Activated CD4-positive, alpha-beta T cell treated with anti-CD3 and anti-CD28 coated beads for 36 hours (primary cell): ENCODE results near the gene HCAR1. TPM values are rescaled to one million over a fixed set of nuclear protein-coding genes. Genes with fewer than 3 reads are reported as not detected.

Experiments used
- ATAC-seq: fragments of 200-7000 bp; cut with Tn5 transposase; one replicate; pipeline ENCODE4 v1.10.0; 2021; ENCODE audit warnings: mild to moderate bottlenecking, moderate library complexity
- CTCF ChIA-PET: fragments of 350-600 bp; sonication (Branson Sonifier 250); formaldehyde crosslinking; loops from one replicate; lab custom pipeline; 2021; ENCODE audit warnings: antibody characterized with exemption; lab: Charles Lee
- POLR2A ChIA-PET: fragments of 350-600 bp; sonication (Branson Sonifier 250); formaldehyde crosslinking; loops from one replicate; lab custom pipeline; 2021; ENCODE audit warnings: antibody characterized with exemption, inconsistent platforms; lab: Charles Lee
- DNase-seq: peaks from one replicate; pipeline ENCODE4 v3.0.0-alpha.2; 2020
- H3K27ac Mint-ChIP-seq: one replicate; pipeline ENCODE4 v1.8.0; 2021; ENCODE audit warnings: mixed read lengths
- H3K27me3 Mint-ChIP-seq: one replicate; pipeline ENCODE4 v1.8.0; 2021; ENCODE audit warnings: mixed read lengths
- H3K36me3 Mint-ChIP-seq: one replicate; pipeline ENCODE4 v1.8.0; 2021; ENCODE audit warnings: low read depth, mixed read lengths
- H3K4me1 Mint-ChIP-seq: one replicate; pipeline ENCODE4 v1.8.0; 2021; ENCODE audit warnings: mixed read lengths
- H3K4me3 Mint-ChIP-seq: one replicate; pipeline ENCODE4 v1.8.0; 2021; ENCODE audit warnings: mild to moderate bottlenecking, moderate library complexity, mixed read lengths
- H3K9me3 Mint-ChIP-seq: one replicate; pipeline ENCODE4 v1.8.0; 2021; ENCODE audit warnings: low read depth, mixed read lengths
- intact Hi-C, 2 experiments: fragments of 100-400 bp; cut with DNase I in 1 of 2; cut with micrococcal nuclease in 1 of 2; formaldehyde crosslinking; loops; one replicate each; pipeline versions ENCODE4 v1.14.2 to v1.15.1; 2022 to 2024; cut with DNase I, micrococcal nuclease
- total RNA-seq, 2 experiments: library from RNA; stranded (reverse); gene quantifications; one replicate each; pipeline ENCODE4 v1.2.3, GENCODE V29; 2021

HCAR1 gene
- total RNA-seq, 2 experiments from 2014 or later = 0.39 to 0.67 TPM

DNA sequence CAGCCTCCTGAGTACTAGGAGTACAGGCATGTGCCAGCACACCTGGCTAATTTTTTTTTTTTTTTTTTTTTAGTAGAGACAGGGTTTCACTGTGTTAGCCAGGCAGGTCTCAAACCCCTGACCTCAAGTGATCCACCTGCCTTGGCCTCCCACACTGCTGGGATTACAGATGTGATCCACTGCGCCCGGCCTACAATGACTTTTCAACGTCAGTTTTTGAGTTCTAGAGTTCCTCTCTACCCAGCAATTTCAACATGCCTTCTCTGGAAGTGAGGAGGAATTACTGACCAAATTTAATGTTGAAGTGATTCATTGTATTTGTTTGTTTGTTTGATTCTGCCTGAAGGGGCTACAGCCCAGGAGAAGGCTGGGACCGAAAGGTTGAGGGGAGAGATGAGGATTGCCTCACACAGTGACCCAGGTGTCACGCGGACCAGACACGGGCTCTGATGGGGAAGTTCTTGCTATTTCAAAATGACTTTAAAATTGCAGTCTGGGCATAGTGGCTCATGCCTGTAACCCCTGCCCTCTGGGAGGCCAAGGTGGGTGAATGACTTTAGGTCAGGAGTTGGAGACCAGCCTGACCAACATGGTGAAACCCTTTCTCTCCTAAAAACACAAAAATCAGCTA is 13.4 kb upstream of the HCAR1 start:
- Mint-ChIP-seq H3K36me3 (no peaks in the 10 kb centered on the region), H3K27ac (no peak overlapping the region), H3K27me3 (no peaks in the 10 kb centered on the region), H3K9me3 (no peaks in the 10 kb centered on the region), H3K4me3 (no peak overlapping the region), H3K4me1 (peaks cover 2% of the 10 kb centered on the region)
- intact Hi-C loops = no loop called here
- no peak for ATAC-seq
- no peak for DNase-seq
- ChIA-PET CTCF (no interaction called here), POLR2A (no interaction called here)

DNA sequence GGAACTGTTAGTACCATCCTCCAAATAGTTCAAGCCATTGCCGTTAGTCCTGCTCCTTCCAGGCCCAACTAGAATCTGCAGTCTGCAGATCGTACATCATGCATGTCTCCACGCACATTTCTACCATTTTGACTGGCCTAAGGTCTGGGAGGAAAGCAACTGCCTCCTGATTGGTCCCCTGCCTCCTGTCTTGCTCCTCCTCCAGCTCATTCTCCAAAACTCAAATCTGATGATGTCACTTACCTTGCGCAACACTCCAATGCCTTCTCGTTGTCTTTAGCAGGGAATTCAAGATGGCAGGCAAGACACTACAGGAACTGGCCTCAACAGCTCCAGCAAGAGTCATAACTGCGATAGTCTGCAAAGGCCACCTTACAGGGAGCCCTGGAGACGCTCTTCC is 9.7 kb upstream of the HCAR1 start:
- intact Hi-C loops = no loop called here
- peaks cover 4% of the 10 kb centered on the region for H3K4me1 Mint-ChIP-seq
- DNase-seq (no peak), ATAC-seq (no peak)
- no peak overlapping the region for H3K4me3 Mint-ChIP-seq
- H3K27ac Mint-ChIP-seq = no peak overlapping the region
- no peaks in the 10 kb centered on the region for H3K36me3 Mint-ChIP-seq
- H3K27me3 Mint-ChIP-seq = no peaks in the 10 kb centered on the region
- CTCF ChIA-PET = no interaction called here
- POLR2A ChIA-PET = no interaction called here
- peaks cover 3% of the 10 kb centered on the region for H3K9me3 Mint-ChIP-seq

DNA sequence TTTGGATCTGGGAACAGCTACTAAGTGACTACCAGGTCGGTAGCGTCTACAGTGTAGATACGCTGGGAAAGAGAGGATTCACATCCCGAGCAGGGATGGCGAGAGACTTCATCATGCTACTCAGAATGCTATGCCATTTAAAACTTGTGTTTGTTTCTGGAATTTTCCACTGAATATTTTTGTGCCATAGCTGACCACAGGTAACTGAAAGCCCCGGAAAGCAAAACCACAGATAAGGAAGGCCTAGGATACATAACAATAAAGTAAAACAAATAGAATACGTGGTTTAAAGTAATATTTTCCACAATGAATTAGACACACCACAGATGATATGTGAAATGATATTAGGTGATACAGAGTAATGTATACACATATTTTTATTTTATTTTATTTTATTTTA is 7.9 kb upstream of the HCAR1 start:
- no peaks in the 10 kb centered on the region for H3K27me3 Mint-ChIP-seq
- CTCF ChIA-PET = interaction anchor here (0.6 to 0.8 kb wide), 3 partner anchors 11 to 155 kb away, joined by 3 read pairs; no protein-coding TSS in a partner anchor

DNA sequence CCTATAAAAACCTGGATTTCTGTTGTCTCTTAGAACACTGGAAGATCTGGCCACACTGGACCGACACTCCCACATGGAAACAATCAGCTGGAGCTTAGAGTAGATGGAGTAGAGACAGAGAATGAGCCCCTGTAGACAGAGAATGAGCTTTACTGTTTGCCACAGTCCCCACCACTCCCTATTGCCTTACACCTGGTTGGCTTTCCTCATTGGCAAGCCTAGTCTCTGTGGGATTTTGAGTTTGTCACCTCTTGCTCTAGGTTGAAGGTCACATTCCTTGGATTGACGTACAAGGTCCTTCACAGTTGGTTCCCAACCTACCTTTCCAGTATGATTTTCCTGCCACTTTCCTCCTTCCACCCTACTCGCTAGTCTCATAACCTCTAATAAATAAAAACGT is 2.0 kb upstream of the HCAR1 start:
- no peak for ATAC-seq
- H3K36me3 Mint-ChIP-seq = no peaks in the 10 kb centered on the region

More for the DNA sequence above, 7.9 kb upstream of the HCAR1 start:
- H3K9me3 Mint-ChIP-seq = peaks cover 3% of the 10 kb centered on the region
- intact Hi-C loops = no loop called here
- ATAC-seq = no peak
- peaks cover 11% of the 10 kb centered on the region for H3K4me1 Mint-ChIP-seq
- no peak overlapping the region for H3K4me3 Mint-ChIP-seq
- H3K36me3 Mint-ChIP-seq = no peaks in the 10 kb centered on the region
- H3K27ac Mint-ChIP-seq = no peak overlapping the region
- POLR2A ChIA-PET = no interaction called here
- no peak for DNase-seq

DNA sequence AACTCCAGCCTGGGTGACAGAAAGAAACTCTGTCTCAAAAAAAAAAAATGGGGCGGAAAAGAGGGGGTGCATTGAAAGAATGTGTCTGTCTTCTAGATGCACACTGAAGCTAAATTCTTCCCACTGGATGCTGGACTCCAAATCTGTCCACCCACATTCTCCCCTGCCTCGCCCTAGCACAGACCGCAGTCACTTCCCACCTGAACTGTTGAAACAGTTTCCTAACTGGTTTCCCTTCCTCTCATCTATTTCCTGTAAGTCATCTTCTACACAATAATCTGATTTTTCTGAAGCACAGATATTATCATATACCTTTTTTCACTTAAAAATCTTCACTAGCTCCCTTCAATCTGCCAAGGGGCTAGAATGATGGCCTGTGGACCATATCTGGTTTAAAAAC is 1.5 kb upstream of the HCAR1 start:
- ATAC-seq (peak; percentile 20), DNase-seq (peak; percentile 63)
- Mint-ChIP-seq H3K27ac (peak overlapping the region; percentile 83), H3K36me3 (no peaks in the 10 kb centered on the region), H3K9me3 (peaks cover 3% of the 10 kb centered on the region), H3K4me3 (no peak overlapping the region), H3K27me3 (no peaks in the 10 kb centered on the region), H3K4me1 (peaks cover 64% of the 10 kb centered on the region)
- CTCF ChIA-PET = interaction anchor here (0.6 kb wide), 1 partner anchor 47 kb away, joined by 3 read pairs; no protein-coding TSS in a partner anchor
- intact Hi-C loops = loop anchor here (2.0 to 5.0 kb wide), 2 partner anchors 85 to 320 kb away; no protein-coding TSS in a partner anchor
- POLR2A ChIA-PET = interaction anchor here (0.7 kb wide), 1 partner anchor 726 kb away, joined by 4 read pairs; the partner anchor contains the start of gene SNRNP35

More for the DNA sequence above, 2.0 kb upstream of the HCAR1 start:
- Mint-ChIP-seq H3K4me1 (peaks cover 61% of the 10 kb centered on the region), H3K9me3 (peaks cover 3% of the 10 kb centered on the region), H3K4me3 (no peak overlapping the region), H3K27me3 (no peaks in the 10 kb centered on the region), H3K27ac (peak overlapping the region; percentile 83)
- intact Hi-C loops = loop anchor here (1.0 to 5.0 kb wide), 6 partner anchors 12 to 320 kb away; partner anchors contain the start of gene DENR (in 1 of the 2)
- ChIA-PET CTCF (interaction anchor here (0.6 to 0.9 kb wide), 2 partner anchors 10 to 48 kb away, joined by 3 read pairs; no protein-coding TSS in a partner anchor), POLR2A (interaction anchor here (0.7 kb wide), 1 partner anchor 725 kb away, joined by 4 read pairs; the partner anchor contains the start of gene SNRNP35)
- DNase-seq = no peak

DNA sequence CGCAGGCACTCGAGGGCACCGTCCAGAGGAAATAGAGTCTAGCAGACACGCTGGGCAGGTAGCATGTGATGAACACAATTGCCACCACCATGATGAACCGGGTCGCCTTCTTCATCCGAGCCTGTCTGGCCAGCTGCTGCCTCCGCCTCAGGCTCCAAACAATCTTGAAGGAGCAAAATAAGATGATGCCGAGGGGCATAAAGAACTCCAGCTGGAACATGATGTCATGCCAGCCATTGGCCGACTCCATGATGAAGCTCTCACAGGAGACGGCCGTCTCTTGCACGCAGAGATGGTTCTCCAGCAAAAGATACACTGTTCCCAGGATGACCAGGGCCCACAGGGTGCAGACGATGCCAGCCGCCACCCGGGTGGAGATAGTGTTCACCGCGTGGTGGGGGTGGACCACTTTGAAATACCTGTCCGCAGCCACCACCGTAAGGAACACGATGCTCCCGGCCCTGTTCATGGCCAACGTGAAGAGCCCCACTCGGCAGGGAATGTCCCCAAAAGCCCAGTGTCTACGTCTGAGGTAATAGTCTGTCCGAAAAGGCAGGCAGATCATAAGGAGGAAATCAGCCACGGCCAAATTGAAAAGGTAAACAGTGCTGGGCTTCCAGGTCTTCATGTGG is 945 bp downstream of the HCAR1 start:
- DNase-seq = no peak
- CTCF ChIA-PET = interaction anchor here (0.5 kb wide), 1 partner anchor 39 kb away, joined by 3 read pairs; no protein-coding TSS in a partner anchor
- Mint-ChIP-seq H3K4me1 (peaks cover 83% of the 10 kb centered on the region), H3K4me3 (peak overlapping the region; percentile 60), H3K27ac (peak overlapping the region; percentile 73), H3K9me3 (no peaks in the 10 kb centered on the region), H3K36me3 (no peaks in the 10 kb centered on the region), H3K27me3 (no peaks in the 10 kb centered on the region)
- POLR2A ChIA-PET = no interaction called here
- ATAC-seq = no peak
- intact Hi-C loops = loop anchor here in 1 of 2 experiments (5.0 to 10.0 kb wide), 2 partner anchors 317 to 635 kb away; no protein-coding TSS in a partner anchor

DNA sequence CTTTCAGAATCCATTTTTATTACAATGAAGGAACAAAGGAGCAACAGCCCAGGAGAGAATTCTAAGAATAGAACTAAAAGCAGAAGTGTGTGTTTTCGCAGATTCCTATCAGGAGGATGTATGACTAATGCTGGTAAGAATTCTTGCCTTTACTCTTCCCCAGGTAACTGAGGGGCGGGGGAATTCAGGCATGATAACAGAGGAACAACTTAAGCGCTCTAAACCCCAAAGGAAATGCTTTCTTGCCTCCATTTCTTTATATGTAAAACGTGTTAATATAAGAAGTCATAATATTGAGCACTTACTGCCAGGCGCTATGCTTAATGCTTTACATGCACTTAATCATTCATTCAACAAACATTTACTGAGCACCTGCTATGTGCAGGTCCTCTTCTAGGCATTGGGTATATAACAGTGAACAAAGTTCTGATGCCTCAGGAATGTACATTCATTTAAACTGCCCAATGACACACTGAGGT is 4.5 kb downstream of the HCAR1 start:
- peak overlapping the region; percentile 62 for H3K27ac Mint-ChIP-seq
- POLR2A ChIA-PET = no interaction called here
- CTCF ChIA-PET = no interaction called here
- no peaks in the 10 kb centered on the region for H3K27me3 Mint-ChIP-seq
- H3K4me1 Mint-ChIP-seq = peaks cover 67% of the 10 kb centered on the region
- no peaks in the 10 kb centered on the region for H3K9me3 Mint-ChIP-seq
- DNase-seq = peak; percentile 36
- peak overlapping the region; percentile 49 for H3K4me3 Mint-ChIP-seq
- intact Hi-C loops = loop anchor here in 1 of 2 experiments (10.0 kb wide), 1 partner anchor 631 kb away; no protein-coding TSS in a partner anchor
- no peaks in the 10 kb centered on the region for H3K36me3 Mint-ChIP-seq
- peak; percentile 48 for ATAC-seq

DNA sequence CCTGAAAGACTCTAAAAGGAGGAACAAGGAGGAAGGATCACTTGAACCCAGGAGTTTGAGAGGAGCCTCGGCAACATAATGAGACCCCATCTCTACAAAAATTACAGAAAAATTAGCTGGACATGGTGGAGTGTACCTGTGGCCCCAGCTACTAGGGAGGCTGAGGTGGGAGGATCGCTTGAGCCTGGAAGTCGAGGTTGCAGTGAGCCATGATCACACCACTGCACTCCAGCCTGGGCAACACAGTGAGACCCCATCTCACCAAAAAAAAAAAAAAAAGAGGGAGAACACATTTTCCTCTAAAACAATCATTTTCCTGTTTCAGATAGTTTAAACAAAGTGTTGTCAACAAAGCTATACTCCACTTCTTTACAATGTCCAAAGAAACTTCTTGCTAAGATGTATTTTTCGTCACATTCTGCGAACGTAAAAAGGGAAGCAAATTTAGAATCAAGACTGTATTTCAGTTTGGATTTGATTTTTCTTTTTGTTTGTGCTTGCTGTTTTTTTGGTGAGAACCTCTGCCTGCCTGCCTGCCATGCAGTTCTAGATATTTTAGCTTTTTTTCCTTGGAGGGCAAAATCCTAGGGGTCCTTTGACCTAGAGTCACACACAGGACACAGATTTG is 5.1 kb downstream of the HCAR1 start:
- ATAC-seq = no peak
- intact Hi-C loops = loop anchor here in 1 of 2 experiments (10.0 kb wide), 1 partner anchor 631 kb away; no protein-coding TSS in a partner anchor
- no peaks in the 10 kb centered on the region for H3K9me3 Mint-ChIP-seq
- H3K27ac Mint-ChIP-seq = peak overlapping the region; percentile 62
- H3K4me3 Mint-ChIP-seq = peak overlapping the region; percentile 49
- H3K4me1 Mint-ChIP-seq = peaks cover 66% of the 10 kb centered on the region
- DNase-seq = no peak
- CTCF ChIA-PET = interaction anchor here (0.6 kb wide), 1 partner anchor 85 kb away, joined by 3 read pairs; no protein-coding TSS in a partner anchor
- H3K27me3 Mint-ChIP-seq = no peaks in the 10 kb centered on the region
- H3K36me3 Mint-ChIP-seq = no peaks in the 10 kb centered on the region
- POLR2A ChIA-PET = no interaction called here

DNA sequence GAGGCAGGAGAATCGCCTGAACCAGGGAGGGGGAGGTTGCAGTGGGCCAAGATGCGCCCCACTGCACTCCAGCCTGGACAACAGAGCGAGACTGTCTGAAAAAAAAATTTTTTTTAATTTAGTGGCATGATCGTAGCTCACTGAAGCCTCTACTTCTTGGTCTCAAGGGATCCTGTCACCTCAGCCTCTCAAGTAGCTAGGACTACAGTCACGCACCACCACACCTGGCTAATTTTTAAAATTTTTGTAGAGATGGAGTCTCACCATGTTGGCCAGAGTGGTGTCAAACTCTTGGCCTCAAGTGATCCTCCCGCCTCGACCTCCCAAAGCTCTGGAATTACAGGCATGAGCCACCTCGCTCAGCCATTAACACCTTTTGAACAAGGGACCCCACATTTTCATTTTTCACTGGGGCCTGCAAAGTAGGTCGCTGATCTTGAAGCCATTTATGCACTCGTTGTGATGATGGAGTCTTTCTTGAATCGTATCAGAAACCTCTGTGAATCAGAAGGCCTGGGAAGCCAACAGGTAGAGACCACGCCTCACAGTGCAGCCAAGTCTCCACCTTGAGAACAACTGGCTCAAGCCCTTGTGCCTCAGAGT is 5.9 kb downstream of the HCAR1 start:
- no peaks in the 10 kb centered on the region for H3K9me3 Mint-ChIP-seq
- POLR2A ChIA-PET = no interaction called here
- intact Hi-C loops = loop anchor here in 1 of 2 experiments (10.0 kb wide), 1 partner anchor 630 kb away; no protein-coding TSS in a partner anchor
- CTCF ChIA-PET = interaction anchor here (0.8 kb wide), 1 partner anchor 837 kb away, joined by 3 read pairs; no protein-coding TSS in a partner anchor
- ATAC-seq = no peak
- H3K4me3 Mint-ChIP-seq = no peak overlapping the region
- peaks cover 65% of the 10 kb centered on the region for H3K4me1 Mint-ChIP-seq
- H3K27ac Mint-ChIP-seq = no peak overlapping the region
- no peaks in the 10 kb centered on the region for H3K27me3 Mint-ChIP-seq
- H3K36me3 Mint-ChIP-seq = no peaks in the 10 kb centered on the region
- DNase-seq = no peak

DNA sequence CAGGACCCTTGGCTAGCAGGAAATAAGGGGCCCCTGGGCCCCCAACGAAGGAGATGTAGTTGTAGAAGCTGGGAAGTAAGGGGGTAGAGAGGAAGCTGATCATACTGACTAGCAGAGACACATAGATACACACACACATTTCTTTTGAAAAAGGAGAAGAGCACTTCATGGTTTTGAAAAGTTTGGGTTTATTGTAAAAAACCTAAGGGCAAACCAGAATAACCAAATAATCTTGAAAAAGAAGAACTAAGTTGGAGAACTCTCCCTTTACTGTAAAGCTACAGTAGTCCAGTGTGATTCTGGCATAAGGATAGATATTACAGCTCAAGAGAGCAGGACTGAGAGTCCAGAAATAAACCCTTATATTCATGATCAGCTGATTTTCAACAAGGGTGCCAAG is 8.3 kb downstream of the HCAR1 start:
- POLR2A ChIA-PET = no interaction called here
- H3K27ac Mint-ChIP-seq = no peak overlapping the region
- no peak for ATAC-seq

More for the DNA sequence above, 8.3 kb downstream of the HCAR1 start:
- intact Hi-C loops = loop anchor here in 1 of 2 experiments (10.0 kb wide), 1 partner anchor 628 kb away; no protein-coding TSS in a partner anchor
- CTCF ChIA-PET = interaction anchor here (1.2 to 1.3 kb wide), 2 partner anchors 10 to 72 kb away, joined by 3 read pairs; no protein-coding TSS in a partner anchor
- Mint-ChIP-seq H3K4me1 (peaks cover 47% of the 10 kb centered on the region), H3K4me3 (no peak overlapping the region), H3K27me3 (no peaks in the 10 kb centered on the region), H3K9me3 (no peaks in the 10 kb centered on the region), H3K36me3 (no peaks in the 10 kb centered on the region)
- no peak for DNase-seq
